ENCODE results near the gene ERAS.

Gene ERAS

GRCh38 chrX:48792219-48792618, 34.1 kb upstream of the ERAS start:
- H3K9me3 ChIP-seq (ENCODE audit: low read depth, low read length): no peaks in the 10 kb centered on the region
- DNase-seq (ENCODE audit: low read depth, low spot score): no peak
- no peak overlapping the region for H3K9ac ChIP-seq (ENCODE audit: insufficient read length)
- TF ChIP-seq EZH2 (IDR thresholded peaks at IDR 0.05): no peak
- no peak for TF ChIP-seq FOXP2 (optimal IDR thresholded peaks at IDR 0.05; ENCODE audit: control extremely low read depth, extremely low read length, insufficient read depth)
- no peak for TF ChIP-seq POLR2AphosphoS5 (IDR thresholded peaks at IDR 0.05; ENCODE audit: borderline replicate concordance, low read depth, low read length)
- no peak overlapping the region for H3K27ac ChIP-seq
- H3K36me3 ChIP-seq (ENCODE audit: insufficient read depth, low read length): no peaks in the 10 kb centered on the region
- H3K4me3 ChIP-seq: no peak overlapping the region

- Histone ChIP-seq H3K4me3 (no peak overlapping the region), H3K9ac (ENCODE audit: insufficient read length) (no peak overlapping the region), H3K9me3 (ENCODE audit: low read depth, low read length) (no peaks in the 10 kb centered on the region), H3K36me3 (ENCODE audit: insufficient read depth, low read length) (no peaks in the 10 kb centered on the region), H3K27ac (no peak overlapping the region)
- TF ChIP-seq FOXP2 (optimal IDR thresholded peaks at IDR 0.05; ENCODE audit: control extremely low read depth, extremely low read length, insufficient read depth): no peak
- no peak for TF ChIP-seq EZH2 (IDR thresholded peaks at IDR 0.05)
- no peak for TF ChIP-seq POLR2AphosphoS5 (IDR thresholded peaks at IDR 0.05; ENCODE audit: borderline replicate concordance, low read depth, low read length)
- DNase-seq (ENCODE audit: low read depth, low spot score): no peak
These were observed 32.4 kb upstream of the ERAS start for GRCh38 chrX:48793935-48794334.

DNA sequence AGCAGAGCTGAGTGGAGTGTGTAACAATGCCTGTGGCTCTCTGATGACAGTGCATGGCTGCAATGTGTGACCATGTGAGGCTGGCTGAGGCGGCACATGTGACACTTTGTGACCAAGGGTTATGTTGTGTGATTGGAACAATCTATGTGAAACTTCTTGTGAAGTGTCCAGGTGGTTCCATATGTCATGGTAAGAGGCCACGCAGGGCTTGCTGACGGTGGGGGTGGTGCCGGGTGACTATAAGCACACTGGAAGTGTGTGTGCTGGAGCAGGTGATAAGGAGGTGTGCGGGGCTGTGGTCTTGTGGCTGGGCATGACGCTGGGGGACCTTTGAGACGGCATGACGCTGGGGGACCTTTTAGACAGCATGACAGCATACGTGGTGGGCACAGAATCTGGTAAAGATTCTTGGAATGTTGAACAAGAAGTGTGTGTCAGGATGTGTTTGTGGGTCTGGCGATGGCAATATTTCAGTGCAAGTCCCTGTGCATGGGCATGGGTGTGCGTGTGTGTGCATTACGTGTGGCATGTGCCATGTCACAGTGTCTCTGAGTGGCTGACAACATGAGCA, 31.9 kb upstream of the ERAS start:
- Histone ChIP-seq H3K9ac (ENCODE audit: insufficient read length) (no peak overlapping the region), H3K4me3 (no peak overlapping the region), H3K9me3 (ENCODE audit: low read depth, low read length) (no peaks in the 10 kb centered on the region), H3K36me3 (ENCODE audit: insufficient read depth, low read length) (no peaks in the 10 kb centered on the region), H3K27ac (no peak overlapping the region)
- no peak for TF ChIP-seq FOXP2 (optimal IDR thresholded peaks at IDR 0.05; ENCODE audit: control extremely low read depth, extremely low read length, insufficient read depth)
- TF ChIP-seq POLR2AphosphoS5 (IDR thresholded peaks at IDR 0.05; ENCODE audit: borderline replicate concordance, low read depth, low read length): no peak
- no peak for TF ChIP-seq EZH2 (IDR thresholded peaks at IDR 0.05)
- DNase-seq (ENCODE audit: low read depth, low spot score): no peak

DNA sequence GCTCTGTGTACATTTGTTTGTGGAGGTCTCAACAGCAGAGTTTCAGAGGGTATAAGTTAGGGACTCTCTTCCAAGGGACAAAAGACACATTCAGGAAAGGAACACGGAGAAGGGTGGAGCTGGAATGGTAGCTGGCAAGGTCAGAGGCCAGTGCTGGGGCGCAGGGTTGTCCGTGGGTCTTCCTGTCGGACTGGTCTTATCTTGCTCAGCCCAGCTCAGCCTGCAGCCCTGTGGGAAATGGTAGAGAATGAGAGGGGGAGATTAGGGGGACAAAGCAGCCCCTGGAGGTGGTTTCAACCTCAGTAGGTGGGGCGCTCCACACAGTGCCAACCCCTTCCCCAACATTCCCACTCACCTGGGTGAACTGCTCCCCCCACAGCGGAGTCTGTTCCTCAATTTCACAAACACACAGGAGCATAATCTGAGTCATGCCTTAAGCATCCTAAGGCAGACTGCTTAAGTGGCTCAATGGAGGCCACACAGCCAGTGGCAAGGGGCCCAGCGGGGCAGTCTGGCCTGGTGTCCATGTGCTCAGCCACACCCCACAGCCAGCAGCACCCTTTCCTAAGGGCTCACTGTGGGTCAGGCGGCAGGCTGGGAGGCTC, 31.3 kb upstream of the ERAS start:
- Histone ChIP-seq H3K9me3 (ENCODE audit: low read depth, low read length) (no peaks in the 10 kb centered on the region), H3K9ac (ENCODE audit: insufficient read length) (no peak overlapping the region), H3K4me3 (no peak overlapping the region), H3K36me3 (ENCODE audit: insufficient read depth, low read length) (no peaks in the 10 kb centered on the region), H3K27ac (no peak overlapping the region)
- TF ChIP-seq EZH2 (IDR thresholded peaks at IDR 0.05) (no peak), FOXP2 (optimal IDR thresholded peaks at IDR 0.05; ENCODE audit: control extremely low read depth, extremely low read length, insufficient read depth) (no peak), POLR2AphosphoS5 (IDR thresholded peaks at IDR 0.05; ENCODE audit: borderline replicate concordance, low read depth, low read length) (no peak)
- no peak for DNase-seq (ENCODE audit: low read depth, low spot score)

- H3K27ac ChIP-seq: no peak overlapping the region
- no peak overlapping the region for H3K9ac ChIP-seq (ENCODE audit: insufficient read length)
- H3K36me3 ChIP-seq (ENCODE audit: insufficient read depth, low read length): no peaks in the 10 kb centered on the region
- H3K9me3 ChIP-seq (ENCODE audit: low read depth, low read length): no peaks in the 10 kb centered on the region
- no peak for TF ChIP-seq EZH2 (IDR thresholded peaks at IDR 0.05)
- no peak for TF ChIP-seq FOXP2 (optimal IDR thresholded peaks at IDR 0.05; ENCODE audit: control extremely low read depth, extremely low read length, insufficient read depth)
- TF ChIP-seq POLR2AphosphoS5 (IDR thresholded peaks at IDR 0.05; ENCODE audit: borderline replicate concordance, low read depth, low read length): no peak
- no peak overlapping the region for H3K4me3 ChIP-seq
- DNase-seq (ENCODE audit: low read depth, low spot score): no peak
These were observed 28.0 kb upstream of the ERAS start for GRCh38 chrX:48798318-48798717.

DNA sequence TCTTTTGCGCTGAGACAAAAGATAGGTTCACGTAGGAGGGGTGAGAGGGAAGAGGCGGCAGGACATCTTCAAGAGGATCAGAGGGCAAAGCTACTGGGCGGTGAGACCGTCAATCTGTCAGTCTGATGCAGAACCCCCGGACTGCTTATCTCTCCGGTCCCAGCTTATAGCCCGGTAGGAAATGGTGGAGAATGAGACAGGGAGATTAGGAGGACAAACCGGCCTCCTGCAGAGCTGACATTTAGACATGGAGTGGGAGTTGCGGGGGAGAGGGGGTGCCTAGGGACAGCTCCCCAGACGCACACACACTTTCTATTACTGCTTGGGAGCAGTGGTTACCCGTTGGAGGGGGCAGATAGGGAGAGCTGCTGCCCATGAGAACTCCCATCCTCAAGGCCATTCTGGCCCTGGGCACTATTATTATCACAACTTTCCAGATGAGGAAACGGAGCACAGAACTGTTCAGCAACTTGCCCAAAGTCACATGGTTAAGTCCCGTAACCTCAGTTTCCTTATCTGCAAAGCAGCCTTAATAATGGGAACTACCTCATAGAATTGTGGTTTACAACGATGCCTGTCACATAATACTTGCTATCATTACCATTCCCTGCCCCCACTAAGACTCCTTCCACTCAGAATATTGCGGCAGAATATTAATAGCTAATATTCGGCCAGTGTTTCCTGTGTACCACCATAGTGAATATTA, 25.6 kb upstream of the ERAS start:
- peak overlapping the region; percentile 77 for H3K4me3 ChIP-seq
- no peak for DNase-seq (ENCODE audit: low read depth, low spot score)
- H3K9me3 ChIP-seq (ENCODE audit: low read depth, low read length): no peaks in the 10 kb centered on the region
- H3K9ac ChIP-seq (ENCODE audit: insufficient read length): peak overlapping the region; percentile 90
- TF ChIP-seq POLR2AphosphoS5 (IDR thresholded peaks at IDR 0.05; ENCODE audit: borderline replicate concordance, low read depth, low read length): no peak
- no peak for TF ChIP-seq FOXP2 (optimal IDR thresholded peaks at IDR 0.05; ENCODE audit: control extremely low read depth, extremely low read length, insufficient read depth)
- no peak for TF ChIP-seq EZH2 (IDR thresholded peaks at IDR 0.05)
- H3K27ac ChIP-seq: peak overlapping the region; percentile 91
- H3K36me3 ChIP-seq (ENCODE audit: insufficient read depth, low read length): no peaks in the 10 kb centered on the region

GRCh38 chrX:48801280-48802088, 24.8 kb upstream of the ERAS start, which contains the start of gene HDAC6:
TSS of gene HDAC6 (plus strand) at chrX:48802067. CDS start at chrX:48802693, 626 bp downstream.
- Histone ChIP-seq H3K9ac (ENCODE audit: insufficient read length) (peak within 1 kb of the TSS; percentile 90), H3K4me3 (peak within 1 kb of the TSS; percentile 77), H3K27ac (peak within 1 kb of the TSS; percentile 91), H3K9me3 (ENCODE audit: low read depth, low read length) (no peaks in the 10 kb centered on the region), H3K36me3 (ENCODE audit: insufficient read depth, low read length) (no peaks in the 10 kb centered on the region)
- DNase-seq (ENCODE audit: low read depth, low spot score): peak; percentile 87
- TF ChIP-seq POLR2AphosphoS5 (IDR thresholded peaks at IDR 0.05; ENCODE audit: borderline replicate concordance, low read depth, low read length) (peak; percentile 63; the same call in 1 of the 2 replicates), FOXP2 (optimal IDR thresholded peaks at IDR 0.05; ENCODE audit: control extremely low read depth, extremely low read length, insufficient read depth) (no peak)

All from SK-N-MC (cell line).